A673 (cell line): Measurements from ENCODE around the gene PRR5L.

ENCODE experiments used
- CTCF ChIP-seq: fragments of 300-800, 200-600 bp; sonication (generic); conservative IDR thresholded peaks from 2 replicates; pipeline ENCODE4 v1.5.1; 2017; ENCODE audit warnings: low read depth, mild to moderate bottlenecking, antibody characterized with exemption, low read length, moderate library complexity, mixed read lengths
- EZH2 ChIP-seq: fragments of 200-600 bp; sonication (generic); IDR thresholded peaks from 2 replicates; pipeline ENCODE4 v1.6.1; 2017; ENCODE audit warnings: borderline replicate concordance, low read depth, mild to moderate bottlenecking, mixed read lengths, antibody characterized with exemption, low read length; ENCODE audit not compliant: poor library complexity, severe bottlenecking

DNA sequence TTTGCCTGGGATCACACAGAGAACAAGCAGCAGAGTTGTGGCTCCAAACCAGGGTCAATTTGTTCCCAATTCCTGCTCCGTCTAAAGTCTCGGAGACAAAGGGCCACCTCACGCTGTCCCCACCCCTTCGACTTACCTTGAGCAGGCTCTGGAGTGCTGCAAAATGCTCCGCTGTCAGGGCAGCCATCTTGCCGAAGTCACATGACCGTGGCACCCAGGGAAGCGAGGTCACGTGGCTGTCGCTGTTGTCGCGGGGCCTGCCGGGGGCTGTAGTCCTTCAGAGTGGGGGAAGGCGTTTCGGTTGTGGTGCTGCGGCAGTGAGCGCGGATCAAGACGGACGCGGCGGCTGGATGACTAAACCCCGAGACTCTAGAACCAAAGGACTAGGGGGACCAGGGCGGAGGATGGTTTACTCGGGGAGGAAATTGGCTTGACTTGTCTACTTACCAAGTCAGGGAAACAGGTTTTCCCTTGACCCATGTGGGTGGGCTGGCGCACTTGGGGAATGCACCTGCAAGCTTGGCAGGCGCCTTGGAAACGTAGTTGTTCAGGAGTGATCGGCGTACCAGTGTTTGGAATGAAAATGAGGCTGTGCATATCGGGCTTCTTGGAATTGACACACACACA lies 6.7 kb upstream of the PRR5L start, which contains the start of gene COMMD9:
- TF ChIP-seq CTCF (no peak), EZH2 (no peak)
